WTC11 (cell line): Measurements from ENCODE around the gene IPO8.

ENCODE experiments used
- ATF3 ChIP-seq: sonication (generic); formaldehyde crosslinking; conservative IDR thresholded peaks from 2 replicates; pipeline ENCODE4 v1.8.1; 2022; ENCODE audit warnings: mild to moderate bottlenecking, missing genetic modification reagents
- CTCF ChIP-seq: fragments of 200-600 bp; IDR thresholded peaks from 2 replicates; pipeline ENCODE4 v1.8.0; 2022; ENCODE audit warnings: antibody characterized with exemption
- IRF1 ChIP-seq: sonication (generic); formaldehyde crosslinking; IDR thresholded peaks from 2 replicates; pipeline ENCODE4 v1.8.0; 2023; ENCODE audit warnings: missing genetic modification reagents
- NR2C2 ChIP-seq: sonication (generic); formaldehyde crosslinking; IDR thresholded peaks from 2 replicates; pipeline ENCODE4 v1.8.0; 2022; ENCODE audit warnings: mild to moderate bottlenecking, missing genetic modification reagents
- NR3C1 ChIP-seq: sonication (generic); formaldehyde crosslinking; conservative IDR thresholded peaks from 2 replicates; pipeline ENCODE4 v1.8.1; 2023; ENCODE audit warnings: low read depth, mild to moderate bottlenecking, missing genetic modification reagents
- USF2 ChIP-seq: sonication (generic); formaldehyde crosslinking; IDR thresholded peaks from 2 replicates; pipeline ENCODE4 v1.8.1; 2023; ENCODE audit warnings: mild to moderate bottlenecking, missing genetic modification reagents, moderate library complexity
- ZMAT4 ChIP-seq: fragments of 250-450 bp; sonication (Bioruptor Pico); IDR thresholded peaks from 2 replicates; pipeline ENCODE4 v1.9.0; 2021; ENCODE audit warnings: mild to moderate bottlenecking
- ZNF138 ChIP-seq: sonication (generic); formaldehyde crosslinking; conservative IDR thresholded peaks from 2 replicates; pipeline ENCODE4 v1.8.1; 2022; ENCODE audit warnings: mild to moderate bottlenecking, moderate library complexity, missing genetic modification reagents
- ZNF416 ChIP-seq: fragments of 250-450 bp; sonication (Bioruptor Pico); IDR thresholded peaks from 2 replicates; pipeline ENCODE4 v1.9.0; 2021; ENCODE audit warnings: mild to moderate bottlenecking, inconsistent platforms
- ZNF512 ChIP-seq: sonication (generic); formaldehyde crosslinking; IDR thresholded peaks from 2 replicates; pipeline ENCODE4 v1.8.1; 2022; ENCODE audit warnings: missing genetic modification reagents, borderline replicate concordance
- ZSCAN18 ChIP-seq: fragments of 250-450 bp; sonication (Bioruptor Pico); IDR thresholded peaks from 2 replicates; pipeline ENCODE4 v2.1.2; 2022; ENCODE audit warnings: mild to moderate bottlenecking, moderate library complexity

GRCh38 chr12:30732954-30733637 lies 37.4 kb upstream of the IPO8 start:
- TF ChIP-seq CTCF, result no peak
- no peak for TF ChIP-seq USF2 (CRISPR knock-in tag)
- no peak for TF ChIP-seq ZNF512
- no peak for TF ChIP-seq ATF3 (CRISPR knock-in tag)
- TF ChIP-seq ZNF138 (CRISPR knock-in tag), result no peak
- TF ChIP-seq ZNF416 (CRISPR knock-in tag), result no peak
- no peak for TF ChIP-seq NR3C1 (CRISPR knock-in tag)
- TF ChIP-seq NR2C2 (CRISPR knock-in tag), result no peak
- TF ChIP-seq ZSCAN18 (CRISPR knock-in tag), result no peak
- no peak for TF ChIP-seq IRF1
- TF ChIP-seq ZMAT4, result no peak
